Sigmoid colon (tissue), 3 donors: ENCODE measurements around the gene VRTN.

ENCODE experiments used
- CTCF ChIP-seq, 4 experiments: fragments of 450-650 bp in 3 of 4; fragments of 200-600 bp in 1 of 4; IDR thresholded peaks; one replicate each; pipeline ENCODE4 v1.5.1; 2016 to 2019; ENCODE audit warnings: antibody characterized with exemption in 4 of 4, mild to moderate bottlenecking in 3 of 4, moderate library complexity in 2 of 4
- POLR2A ChIP-seq, 2 donors: fragments of 450-650 bp; IDR thresholded peaks; one replicate each; pipeline ENCODE4 v1.6.1; 2016; ENCODE audit warnings: antibody characterized with exemption in 2 of 2, mild to moderate bottlenecking in 2 of 2, moderate library complexity in 2 of 2

- no peak for TF ChIP-seq CTCF (IDR thresholded peaks at IDR 0.05)
- TF ChIP-seq POLR2A (IDR thresholded peaks at IDR 0.05): no peak
These were observed 60.6 kb downstream of the VRTN start for GRCh38 chr14:74408870-74409269.
